Cardiac fibroblast (primary cell): ENCODE data around the gene GRID2.

Experiments
- DNase-seq, 2 donors: peaks; one replicate each; pipeline versions ENCODE4 v3.0.0 to v3.0.0-alpha.2; 2010; ENCODE audit warnings: low read depth in 2 of 2
- H3K4me3 ChIP-seq, 2 donors: replicated peaks in 1 of 2; 1 replicate in 1 of 2; 2 replicates in 1 of 2; pipeline ENCODE4 v1.5.1; 2011; ENCODE audit warnings: low read depth in 2 of 2, low read length in 2 of 2, mild to moderate bottlenecking in 2 of 2, moderate library complexity in 1 of 2
- CTCF ChIP-seq: IDR thresholded peaks from one replicate; pipeline ENCODE4 v1.5.1; 2011; ENCODE audit warnings: low read depth, mild to moderate bottlenecking, low read length, inconsistent platforms

The GRID2 gene

GRCh38 chr4:93480452-93480851 is 1176.7 kb downstream of the GRID2 start:
- DNase-seq = no peak
- no peak for TF ChIP-seq CTCF
- H3K4me3 ChIP-seq = no peak overlapping the region

- no peak for TF ChIP-seq CTCF
- no peak for DNase-seq
- H3K4me3 ChIP-seq = no peak overlapping the region
Measured at GRCh38 chr4:93495346-93495745, 1191.6 kb downstream of the GRID2 start.

- H3K4me3 ChIP-seq = no peak overlapping the region
- no peak for DNase-seq
- TF ChIP-seq CTCF = no peak
Measured at GRCh38 chr4:93501244-93501643, 1197.5 kb downstream of the GRID2 start.

GRCh38 chr4:93501946-93502345 is 1198.2 kb downstream of the GRID2 start:
- H3K4me3 ChIP-seq = no peak overlapping the region
- TF ChIP-seq CTCF = no peak
- no peak for DNase-seq

- TF ChIP-seq CTCF = no peak
- DNase-seq = no peak
- H3K4me3 ChIP-seq = no peak overlapping the region
Measured at GRCh38 chr4:93502991-93503390, 1199.2 kb downstream of the GRID2 start.

- no peak overlapping the region for H3K4me3 ChIP-seq
- DNase-seq = no peak
- no peak for TF ChIP-seq CTCF
Measured at GRCh38 chr4:93513851-93514250, 1210.1 kb downstream of the GRID2 start.

- no peak overlapping the region for H3K4me3 ChIP-seq
Measured at GRCh38 chr4:93515208-93515607, 1211.4 kb downstream of the GRID2 start.

More at GRCh38 chr4:93515208-93515607, 1211.4 kb downstream of the GRID2 start:
- no peak for TF ChIP-seq CTCF
- DNase-seq = no peak
